ENCODE data around the gene KCNJ2.

KCNJ2 gene

DNA sequence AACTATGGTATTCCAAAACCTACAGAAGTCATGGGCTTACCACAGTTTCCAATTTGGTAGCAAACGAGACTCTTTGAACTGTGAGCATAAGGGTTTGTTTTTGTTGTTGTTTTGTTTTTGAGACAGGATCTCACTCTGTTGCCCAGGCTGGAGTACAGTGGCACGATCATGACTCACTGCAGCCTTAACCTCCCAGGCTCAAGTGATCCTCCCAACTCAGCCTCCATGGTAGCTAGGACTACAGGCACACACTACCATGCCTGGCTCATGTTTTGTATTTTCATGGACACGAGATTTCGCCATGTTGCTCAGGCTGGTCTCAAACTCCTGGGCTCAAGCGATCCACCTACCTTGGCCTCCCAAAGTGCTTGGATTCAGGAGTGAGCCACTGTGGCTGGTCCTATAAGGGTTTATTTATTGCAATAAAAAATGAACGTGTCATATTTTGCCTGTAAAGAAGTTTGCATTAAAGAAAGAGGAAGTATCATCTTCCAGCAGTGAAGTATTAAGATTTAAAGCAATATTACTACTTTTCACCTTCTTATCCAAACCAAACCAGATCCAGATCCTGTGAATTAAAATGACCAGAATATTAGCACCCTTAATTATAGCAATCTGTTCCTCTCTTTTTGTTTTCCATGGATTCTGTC is 37.2 kb downstream of the KCNJ2 start:
- DNase-seq, result no peak

DNA sequence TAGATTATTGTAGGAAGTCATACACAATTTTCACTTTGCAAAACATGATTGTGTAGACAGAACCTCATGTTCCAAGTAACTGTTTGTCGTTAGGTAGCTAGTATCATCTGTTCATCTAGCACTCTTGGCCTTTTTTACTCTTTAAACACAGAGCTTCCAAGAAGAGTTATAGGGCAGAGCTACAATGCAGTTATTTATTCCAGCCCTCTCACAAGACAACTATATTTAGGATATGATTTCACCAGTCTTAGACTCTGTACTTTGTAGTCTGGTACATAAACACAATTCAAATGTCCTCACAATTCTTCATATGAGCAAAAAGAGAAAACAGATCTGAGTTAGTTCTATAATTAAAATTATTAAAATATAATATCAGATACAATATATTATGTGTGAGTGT is 37.9 kb downstream of the KCNJ2 start:
- DNase-seq, result no peak

DNA sequence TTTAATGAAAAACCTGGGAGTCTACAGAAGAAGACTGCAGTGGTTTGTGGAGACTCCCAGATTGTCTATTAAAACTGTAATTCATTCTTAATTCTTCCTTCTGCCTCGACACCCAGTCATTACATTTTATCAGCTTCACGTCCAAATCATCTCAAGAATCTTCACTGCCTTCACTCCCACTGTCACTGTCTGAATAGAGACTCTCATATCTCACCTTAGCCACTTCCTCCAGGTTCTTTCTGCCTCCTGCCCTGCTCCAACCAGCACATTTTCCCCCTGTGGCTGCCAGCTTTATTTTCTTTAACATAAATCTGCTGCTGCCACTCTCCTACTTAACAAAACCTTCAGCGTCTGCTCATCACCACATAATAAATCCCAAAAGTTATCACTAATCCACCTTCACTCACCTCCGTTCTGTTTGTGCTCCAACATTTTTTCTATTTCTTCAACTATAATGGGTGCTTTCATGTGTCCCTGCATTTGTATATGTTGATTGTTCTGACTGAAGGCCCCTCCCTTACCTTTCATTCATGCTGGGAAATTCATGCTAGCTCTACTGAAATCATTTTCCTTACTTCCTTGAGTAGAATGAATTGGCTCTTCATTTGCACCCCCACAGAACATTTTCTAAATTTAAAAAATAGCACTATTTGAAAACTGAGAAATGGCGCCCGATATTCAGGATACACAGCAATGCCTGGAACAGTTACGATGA is 38.9 kb downstream of the KCNJ2 start:
- DNase-seq, result no peak

DNA sequence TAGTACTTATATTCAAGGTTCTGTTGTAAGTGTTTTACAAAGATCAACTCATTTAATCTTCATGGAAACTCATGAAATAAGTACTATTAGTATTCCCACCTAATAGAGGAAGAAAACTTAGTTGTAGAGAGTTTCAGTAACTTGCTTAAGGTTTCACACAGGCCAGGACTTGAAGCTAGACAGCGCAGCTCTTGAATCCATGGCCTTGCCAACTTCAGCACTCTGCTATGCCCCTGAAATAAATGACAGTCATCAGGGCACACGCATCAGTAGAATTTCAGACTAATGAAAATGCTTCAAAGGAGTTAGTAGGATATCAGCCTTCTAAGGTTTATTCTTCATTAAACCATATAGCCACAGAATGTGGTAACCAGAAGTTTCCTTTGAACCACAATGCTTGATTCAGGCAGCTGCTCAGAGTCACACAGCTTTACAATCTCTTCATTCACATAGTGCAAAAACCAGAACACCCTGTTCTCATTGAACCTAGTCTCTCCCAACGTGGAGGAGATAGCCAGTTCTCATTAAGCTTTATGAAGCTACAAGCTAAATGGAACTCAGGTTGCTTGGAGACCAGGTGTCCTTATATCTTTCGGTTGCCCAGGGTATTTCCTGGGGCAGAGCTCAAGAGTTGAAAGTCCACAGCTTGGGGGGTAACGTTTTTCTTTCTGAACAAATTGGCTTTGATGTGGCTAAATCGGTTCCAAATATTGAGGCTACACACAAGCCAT is 39.7 kb downstream of the KCNJ2 start:
- no peak for DNase-seq

DNA sequence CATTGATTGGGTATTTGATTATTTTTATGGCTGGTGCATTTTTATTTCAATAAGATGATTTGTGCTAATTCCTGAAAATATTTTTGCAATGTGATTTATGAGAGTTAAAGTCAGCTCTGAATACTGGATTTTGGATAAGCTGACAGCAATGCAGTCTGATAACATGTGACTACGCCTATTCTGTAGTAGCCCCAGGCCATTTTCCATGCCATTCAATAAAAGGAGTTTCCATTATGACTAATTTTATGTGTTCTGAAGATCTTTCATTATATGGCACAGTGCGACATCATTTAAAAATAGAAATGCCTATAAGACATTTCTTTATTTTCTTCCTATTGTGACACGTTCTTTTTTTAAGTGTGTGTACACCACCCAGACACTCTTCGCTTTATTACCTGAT is 46.3 kb downstream of the KCNJ2 start:
- no peak for DNase-seq

DNA sequence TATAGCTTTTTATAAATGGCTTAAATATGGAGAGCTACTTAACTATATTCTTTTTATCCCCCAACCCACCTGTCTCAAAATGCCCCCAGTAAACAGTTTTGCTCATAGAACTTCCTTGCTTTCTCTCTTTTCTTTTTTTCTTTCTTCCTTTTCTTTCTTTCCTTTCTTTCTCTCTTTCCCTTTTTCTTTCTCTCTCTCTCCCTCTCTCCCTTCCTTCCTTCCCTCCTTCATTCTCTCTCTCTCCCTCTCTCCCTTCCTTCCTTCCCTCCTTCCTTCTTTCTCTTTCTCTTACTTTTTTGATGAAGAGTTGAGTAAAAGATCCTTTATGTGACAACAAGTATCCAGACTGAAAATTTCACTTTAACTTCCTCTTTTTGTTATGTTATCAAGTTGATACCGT is 48.2 kb downstream of the KCNJ2 start:
- no peak for DNase-seq

DNA sequence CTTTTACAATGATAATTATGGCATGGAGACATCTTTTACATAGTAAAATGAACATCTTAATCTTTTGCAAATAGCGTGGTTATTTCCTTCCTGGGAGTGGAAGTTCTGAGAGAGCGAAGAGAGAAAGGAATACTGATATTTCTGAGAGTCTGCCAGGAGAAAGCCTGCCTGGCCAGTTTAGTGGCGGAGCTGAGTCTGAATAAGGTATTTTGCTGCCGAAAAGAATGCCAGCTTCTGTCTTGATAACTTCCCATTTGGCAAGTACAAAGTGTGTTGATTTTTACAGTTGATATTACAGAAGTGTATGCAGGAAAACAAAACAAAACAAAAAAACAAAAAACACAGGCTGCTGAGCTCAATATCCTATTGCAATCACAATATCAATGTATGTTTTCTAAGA is 55.9 kb downstream of the KCNJ2 start:
- DNase-seq, result no peak

Data from activated CD4-positive, CD25-positive, alpha-beta regulatory T cell (primary cell).